Activated naive CD8-positive, alpha-beta T cell treated with anti-CD3 and anti-CD28 coated beads for 36 hours (primary cell): ENCODE data around the gene RPS6KA4. TPM values are rescaled to one million over a fixed set of nuclear protein-coding genes. Genes with fewer than 3 reads are reported as not detected.

Experiments used
- DNase-seq: peaks from one replicate; pipeline ENCODE4 v3.0.0; 2021
- H3K27ac Mint-ChIP-seq: one replicate; pipeline ENCODE4 v1.8.0; 2022; ENCODE audit warnings: mild to moderate bottlenecking, moderate library complexity, mixed read lengths
- H3K27me3 Mint-ChIP-seq: one replicate; pipeline ENCODE4 v1.8.0; 2022; ENCODE audit warnings: mild to moderate bottlenecking, mixed read lengths
- H3K36me3 Mint-ChIP-seq: one replicate; pipeline ENCODE4 v1.8.0; 2021; ENCODE audit warnings: mild to moderate bottlenecking, mixed read lengths
- H3K4me1 Mint-ChIP-seq: one replicate; pipeline ENCODE4 v1.8.0; 2021; ENCODE audit warnings: mixed read lengths
- H3K4me3 Mint-ChIP-seq: one replicate; pipeline ENCODE4 v1.8.0; 2022; ENCODE audit warnings: mild to moderate bottlenecking, moderate library complexity, mixed read lengths
- H3K9me3 Mint-ChIP-seq: one replicate; pipeline ENCODE4 v1.8.0; 2022; ENCODE audit warnings: mixed read lengths
- total RNA-seq, 2 experiments: library from RNA; stranded (reverse); gene quantifications; one replicate each; pipeline ENCODE4 v1.2.3, GENCODE V29; 2021

RPS6KA4 gene
- total RNA-seq, 2 experiments from 2014 or later = 20.3 to 24.5 TPM

DNA sequence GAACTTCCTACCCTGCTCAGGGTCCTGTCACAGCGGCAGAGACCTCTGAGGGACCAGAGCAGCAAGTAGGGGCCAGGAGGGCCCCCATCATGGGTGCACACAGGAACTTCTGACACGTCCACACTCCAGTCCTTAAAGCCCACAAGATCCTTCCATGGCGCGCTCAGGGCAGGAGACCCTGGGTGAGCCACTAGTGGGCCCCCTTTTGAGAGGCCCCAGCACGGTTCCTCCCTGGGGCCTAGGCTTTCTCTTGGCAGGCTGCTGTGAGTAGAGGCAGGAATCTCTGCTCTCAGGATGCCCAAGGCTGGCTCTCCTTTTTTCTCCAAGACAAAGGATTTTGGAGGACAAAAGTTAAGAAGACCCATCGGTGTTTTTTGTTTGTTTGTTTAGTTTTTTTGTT lies 22.4 kb downstream of the RPS6KA4 start:
- Mint-ChIP-seq H3K27me3 (no peaks in the 10 kb centered on the region), H3K9me3 (no peaks in the 10 kb centered on the region), H3K4me1 (peaks cover 8% of the 10 kb centered on the region), H3K36me3 (no peaks in the 10 kb centered on the region), H3K4me3 (no peak overlapping the region), H3K27ac (no peak overlapping the region)
- DNase-seq = no peak

DNA sequence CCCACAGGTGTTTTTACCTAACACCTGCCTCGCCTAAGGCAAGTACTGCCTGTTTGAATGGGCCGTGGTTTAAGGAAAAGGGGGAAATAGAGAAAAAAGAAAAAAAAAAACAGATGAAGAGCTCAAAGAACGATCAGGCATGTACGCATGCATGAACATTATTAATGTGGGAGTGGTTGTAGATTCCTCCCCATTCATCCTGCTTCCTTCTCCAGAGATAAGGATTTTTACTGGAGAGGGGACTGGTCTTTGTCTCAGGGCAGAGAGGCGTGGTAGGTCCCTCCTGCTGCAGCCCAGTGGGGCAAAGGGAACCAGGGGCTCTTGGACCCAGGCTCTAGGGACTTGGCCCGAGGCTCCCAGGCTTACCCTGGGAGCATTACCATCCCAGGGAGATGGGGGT lies 23.1 kb downstream of the RPS6KA4 start:
- H3K27me3 Mint-ChIP-seq = no peaks in the 10 kb centered on the region
- H3K9me3 Mint-ChIP-seq = no peaks in the 10 kb centered on the region
- no peak overlapping the region for H3K4me3 Mint-ChIP-seq
- H3K27ac Mint-ChIP-seq = no peak overlapping the region
- no peak for DNase-seq
- H3K4me1 Mint-ChIP-seq = peaks cover 9% of the 10 kb centered on the region
- H3K36me3 Mint-ChIP-seq = no peaks in the 10 kb centered on the region

DNA sequence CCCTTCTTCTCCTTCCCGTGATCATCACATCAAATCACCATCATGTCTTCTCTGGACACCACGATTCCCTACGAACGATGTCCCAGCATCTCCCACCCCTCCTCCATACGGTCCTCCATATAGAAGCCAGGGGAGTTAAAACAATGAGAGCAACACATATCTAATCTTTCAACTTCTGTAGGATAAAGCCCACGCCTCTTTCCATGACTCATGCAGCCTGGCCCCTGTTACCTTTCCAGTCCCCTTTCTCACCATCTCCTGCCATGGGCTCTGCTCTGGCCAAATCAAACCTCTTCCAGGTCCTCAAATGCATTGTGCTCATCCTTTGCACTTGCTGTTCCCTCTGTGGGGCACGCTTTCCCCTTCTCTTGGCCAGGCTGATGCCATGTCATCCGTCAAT lies 23.6 kb downstream of the RPS6KA4 start:
- no peak for DNase-seq
- no peaks in the 10 kb centered on the region for H3K36me3 Mint-ChIP-seq
- no peak overlapping the region for H3K4me3 Mint-ChIP-seq
- no peaks in the 10 kb centered on the region for H3K27me3 Mint-ChIP-seq
- H3K4me1 Mint-ChIP-seq = peaks cover 9% of the 10 kb centered on the region
- no peak overlapping the region for H3K27ac Mint-ChIP-seq
- no peaks in the 10 kb centered on the region for H3K9me3 Mint-ChIP-seq

DNA sequence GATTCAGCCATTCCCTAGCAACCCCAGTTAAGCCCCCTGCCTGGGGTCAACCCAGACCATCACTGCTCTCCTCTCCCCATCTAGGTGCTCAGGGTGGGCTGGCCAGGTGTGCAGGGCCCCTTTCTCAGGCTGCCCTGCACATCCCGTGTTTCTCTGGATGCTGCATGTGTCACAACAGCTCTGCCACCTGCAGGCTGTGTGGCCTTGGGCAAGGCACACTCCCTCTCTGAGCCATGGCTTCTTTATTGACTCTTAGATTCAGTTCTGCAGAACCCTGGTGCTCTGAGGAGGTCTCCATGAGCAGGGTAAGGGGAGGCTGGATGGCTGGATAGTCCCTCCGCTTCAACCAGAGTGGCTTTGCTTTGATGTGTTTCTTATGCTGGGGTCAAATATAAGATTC lies 24.6 kb downstream of the RPS6KA4 start:
- DNase-seq = no peak
- Mint-ChIP-seq H3K9me3 (no peaks in the 10 kb centered on the region), H3K27ac (no peak overlapping the region), H3K36me3 (no peaks in the 10 kb centered on the region), H3K4me3 (no peak overlapping the region), H3K27me3 (no peaks in the 10 kb centered on the region), H3K4me1 (peaks cover 9% of the 10 kb centered on the region)

DNA sequence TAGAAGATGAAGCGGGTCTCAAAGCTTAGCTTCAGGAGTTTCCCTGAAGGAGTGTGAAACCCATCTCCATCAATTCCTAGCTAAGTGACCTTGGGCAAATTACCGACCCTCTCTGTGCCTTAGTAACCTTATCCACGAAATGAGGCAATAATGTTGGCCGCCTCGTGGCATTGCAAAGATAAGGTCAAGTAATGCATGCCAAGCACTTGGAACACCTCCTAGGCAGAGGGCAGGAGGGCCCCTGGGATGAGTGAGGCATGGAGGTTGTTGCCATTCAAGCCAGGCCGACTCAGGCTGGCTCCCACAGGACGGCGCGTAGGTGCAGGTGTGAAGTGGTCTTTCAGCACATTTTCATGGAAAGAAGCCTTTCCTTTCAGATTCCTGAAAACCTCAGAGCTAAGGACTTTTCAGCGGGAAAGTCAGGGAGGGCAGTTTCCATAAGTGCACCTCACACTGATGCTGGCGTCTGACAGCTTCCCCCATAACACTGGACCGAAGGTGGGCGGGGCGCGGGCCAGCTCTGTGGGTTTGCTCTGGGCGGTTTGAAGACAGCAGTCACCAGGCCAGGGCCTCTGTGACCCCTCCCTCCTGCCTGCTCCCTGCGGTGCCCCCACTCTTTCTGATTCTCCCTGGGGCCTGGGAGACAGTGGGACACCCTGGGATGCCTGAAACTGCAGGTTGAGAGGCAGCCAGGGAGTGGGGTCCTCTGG lies 25.2 kb downstream of the RPS6KA4 start:
- H3K4me1 Mint-ChIP-seq = peaks cover 9% of the 10 kb centered on the region
- peaks cover under 1% of the 10 kb centered on the region for H3K9me3 Mint-ChIP-seq
- H3K36me3 Mint-ChIP-seq = no peaks in the 10 kb centered on the region
- H3K27ac Mint-ChIP-seq = no peak overlapping the region
- H3K4me3 Mint-ChIP-seq = no peak overlapping the region
- H3K27me3 Mint-ChIP-seq = no peaks in the 10 kb centered on the region
- no peak for DNase-seq

DNA sequence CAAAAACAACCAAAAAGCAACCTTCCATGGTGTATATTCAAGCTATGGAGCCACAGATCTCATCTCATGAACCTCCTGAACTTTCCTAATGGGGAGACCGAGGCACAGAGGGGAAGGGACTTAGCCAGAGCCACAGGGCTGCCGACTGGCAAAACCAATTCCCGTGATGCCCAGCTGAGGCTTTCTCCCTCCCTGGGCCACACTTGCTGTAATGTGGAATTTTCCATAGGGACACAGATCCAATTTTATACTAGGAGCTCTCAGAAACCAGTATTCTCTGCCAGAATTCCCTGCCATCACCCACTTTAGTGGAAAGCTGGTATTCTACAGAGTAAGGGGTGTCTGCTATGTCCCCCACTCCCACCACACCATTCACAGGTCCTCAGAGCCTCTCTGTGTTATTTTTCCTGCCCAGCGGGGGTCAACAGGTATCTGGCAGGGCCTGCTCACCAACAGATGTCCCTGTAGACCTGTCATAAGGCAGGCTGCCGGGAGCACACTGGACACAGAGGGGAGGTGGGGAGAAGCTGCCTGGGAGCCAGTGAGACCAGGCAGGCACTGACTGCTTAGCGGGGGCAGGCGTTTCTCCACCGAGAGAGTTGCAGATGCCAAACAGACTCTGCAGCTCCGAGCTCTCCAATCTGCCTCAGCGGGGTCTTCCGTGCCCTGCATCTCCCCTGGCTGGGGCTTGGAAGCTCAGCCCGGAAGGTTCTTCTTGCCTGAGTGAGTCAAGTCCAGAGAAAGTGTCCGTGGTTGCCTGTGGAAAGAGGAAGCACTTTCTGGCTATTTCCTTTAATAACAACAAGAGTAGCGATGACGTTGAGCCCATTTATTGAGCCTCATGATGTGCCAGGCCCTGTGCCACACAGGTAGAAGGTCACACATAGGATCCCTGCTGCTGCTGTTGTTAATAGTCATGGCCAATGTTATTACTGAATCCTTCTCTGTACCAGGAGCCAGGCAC lies 26.3 kb downstream of the RPS6KA4 start:
- H3K4me1 Mint-ChIP-seq = peaks cover 12% of the 10 kb centered on the region
- DNase-seq = no peak
- H3K4me3 Mint-ChIP-seq = no peak overlapping the region

DNA sequence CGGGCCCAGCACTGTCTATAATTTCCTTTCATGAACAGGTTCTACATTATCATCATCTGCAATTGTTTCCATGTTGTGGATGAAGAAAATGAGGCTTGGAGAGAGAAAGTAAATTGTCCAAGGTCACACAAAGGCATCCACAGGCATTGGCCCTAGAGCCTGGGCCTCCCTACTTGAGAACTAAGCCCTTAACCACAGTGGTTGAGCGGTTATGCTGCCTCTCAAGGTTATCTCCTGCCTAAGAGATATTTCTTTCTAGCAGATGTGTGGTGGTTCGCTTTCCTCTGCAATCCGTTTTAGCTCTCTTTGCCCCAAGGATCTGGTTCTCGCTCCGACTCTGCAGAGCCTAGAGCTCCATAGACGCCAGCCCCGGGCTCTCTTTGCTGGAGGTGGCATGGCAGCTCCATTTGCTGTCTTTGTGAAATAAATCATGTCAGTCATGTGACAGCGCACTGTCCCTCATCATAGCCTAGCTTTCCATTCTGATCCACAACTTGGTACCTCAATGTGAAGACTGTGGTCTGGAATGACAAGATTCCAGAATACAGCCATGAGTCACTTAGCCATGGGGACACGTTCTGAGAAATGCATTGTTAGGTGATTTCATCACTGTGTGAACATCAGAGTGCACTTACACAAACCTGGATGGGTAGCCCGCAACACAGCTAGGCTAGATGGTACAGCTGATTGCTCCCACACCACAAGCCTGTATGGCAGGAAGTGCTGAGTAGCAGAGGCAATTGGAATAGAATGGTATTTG lies 27.2 kb downstream of the RPS6KA4 start:
- H3K27me3 Mint-ChIP-seq = no peaks in the 10 kb centered on the region
- no peak for DNase-seq
- no peak overlapping the region for H3K4me3 Mint-ChIP-seq
- H3K9me3 Mint-ChIP-seq = peaks cover 14% of the 10 kb centered on the region
- no peak overlapping the region for H3K27ac Mint-ChIP-seq
- H3K36me3 Mint-ChIP-seq = peaks cover 6% of the 10 kb centered on the region
- peaks cover 19% of the 10 kb centered on the region for H3K4me1 Mint-ChIP-seq

More for the DNA sequence above, 26.3 kb downstream of the RPS6KA4 start:
- peaks cover 6% of the 10 kb centered on the region for H3K36me3 Mint-ChIP-seq
- H3K27ac Mint-ChIP-seq = no peak overlapping the region
- peaks cover 7% of the 10 kb centered on the region for H3K9me3 Mint-ChIP-seq
- H3K27me3 Mint-ChIP-seq = no peaks in the 10 kb centered on the region

DNA sequence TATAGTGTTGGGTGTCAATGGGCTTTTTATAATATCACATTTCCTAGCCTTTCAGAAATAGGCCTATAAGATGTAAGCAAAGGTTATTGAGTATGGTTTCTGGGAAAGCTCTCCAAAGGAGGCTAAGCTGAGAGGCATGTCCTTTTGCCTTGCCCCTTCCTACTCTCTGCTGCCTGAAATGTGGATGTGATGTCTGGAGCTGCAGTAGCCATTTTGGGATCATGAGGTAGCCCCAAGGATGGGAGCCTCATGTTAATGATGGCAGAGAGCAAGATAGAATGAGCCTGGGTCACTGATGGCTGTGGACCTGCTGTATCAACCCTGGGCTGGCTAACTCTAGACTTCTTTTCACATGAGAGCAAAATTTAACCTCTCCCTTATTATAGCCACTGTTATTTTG lies 29.0 kb downstream of the RPS6KA4 start:
- DNase-seq = no peak
- no peaks in the 10 kb centered on the region for H3K27me3 Mint-ChIP-seq
- peaks cover 6% of the 10 kb centered on the region for H3K36me3 Mint-ChIP-seq
- no peak overlapping the region for H3K4me3 Mint-ChIP-seq
- H3K9me3 Mint-ChIP-seq = peaks cover 14% of the 10 kb centered on the region
- H3K27ac Mint-ChIP-seq = no peak overlapping the region
- peaks cover 24% of the 10 kb centered on the region for H3K4me1 Mint-ChIP-seq

DNA sequence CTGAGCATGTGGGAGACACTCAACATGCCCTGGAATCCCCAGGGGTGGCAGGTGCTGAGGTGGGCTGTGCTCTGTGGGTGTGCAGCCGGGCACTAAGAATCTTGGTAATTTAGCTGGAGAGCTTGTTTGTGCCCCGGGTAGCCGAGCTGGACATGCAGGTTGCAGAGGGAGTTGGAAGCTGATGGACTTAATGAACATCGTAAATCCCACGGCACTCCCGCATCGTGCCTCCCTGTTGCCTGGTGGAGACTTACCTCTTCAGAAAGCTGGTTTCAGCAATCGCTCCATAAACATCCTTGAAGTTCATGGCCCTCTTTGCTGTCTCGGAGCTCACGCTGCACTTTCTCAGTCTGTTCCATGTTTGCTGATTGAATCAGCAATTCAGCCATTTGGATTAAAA lies 29.9 kb downstream of the RPS6KA4 start:
- Mint-ChIP-seq H3K4me3 (no peak overlapping the region), H3K4me1 (peaks cover 24% of the 10 kb centered on the region), H3K9me3 (peaks cover 14% of the 10 kb centered on the region), H3K36me3 (peaks cover 6% of the 10 kb centered on the region), H3K27me3 (no peaks in the 10 kb centered on the region), H3K27ac (no peak overlapping the region)
- no peak for DNase-seq

DNA sequence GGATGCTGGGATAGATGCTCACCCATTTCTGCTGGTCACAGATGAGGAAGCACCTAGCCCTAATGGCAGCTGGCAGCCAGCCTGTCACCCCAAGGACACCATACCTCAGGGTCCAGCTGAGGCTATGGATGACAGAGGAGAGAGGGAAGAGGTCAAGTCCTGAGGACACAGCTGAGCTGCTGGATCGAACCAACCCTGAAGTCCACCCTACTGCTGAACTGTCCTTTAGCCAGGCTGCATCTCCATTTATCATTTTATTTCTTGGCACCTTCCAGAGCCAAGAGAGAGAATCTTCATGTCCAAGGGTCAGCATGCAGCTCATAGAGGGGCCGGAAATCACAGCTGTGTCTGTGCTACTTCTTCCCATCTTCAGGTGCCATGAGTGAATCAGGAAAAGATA lies 30.9 kb downstream of the RPS6KA4 start:
- Mint-ChIP-seq H3K27me3 (no peaks in the 10 kb centered on the region), H3K4me1 (peaks cover 24% of the 10 kb centered on the region), H3K36me3 (peaks cover 6% of the 10 kb centered on the region), H3K9me3 (peaks cover 14% of the 10 kb centered on the region), H3K27ac (no peak overlapping the region), H3K4me3 (no peak overlapping the region)
- DNase-seq = no peak

DNA sequence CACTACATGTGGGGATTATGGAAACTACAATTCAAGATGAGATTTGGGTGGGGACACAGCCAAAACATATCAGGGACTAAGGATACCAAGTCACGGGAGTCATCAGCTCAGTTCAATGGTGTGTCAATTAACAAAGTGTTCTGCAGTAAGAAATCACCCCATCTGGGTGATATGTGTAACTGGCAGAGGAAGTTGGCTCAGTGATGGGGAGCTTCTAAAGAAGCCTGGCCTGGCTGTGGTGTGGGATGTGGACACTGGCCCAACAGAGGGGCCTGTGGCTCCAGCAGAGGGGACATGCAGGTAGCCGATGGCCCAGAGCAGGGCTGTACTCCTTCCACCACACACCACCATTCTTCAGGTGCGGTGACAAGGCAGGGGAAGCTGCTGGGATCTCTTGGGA lies 31.6 kb downstream of the RPS6KA4 start:
- H3K4me1 Mint-ChIP-seq = peaks cover 26% of the 10 kb centered on the region
- H3K4me3 Mint-ChIP-seq = no peak overlapping the region
- peaks cover 6% of the 10 kb centered on the region for H3K36me3 Mint-ChIP-seq
- H3K27ac Mint-ChIP-seq = no peak overlapping the region
- no peak for DNase-seq
- no peaks in the 10 kb centered on the region for H3K27me3 Mint-ChIP-seq
- peaks cover 14% of the 10 kb centered on the region for H3K9me3 Mint-ChIP-seq

DNA sequence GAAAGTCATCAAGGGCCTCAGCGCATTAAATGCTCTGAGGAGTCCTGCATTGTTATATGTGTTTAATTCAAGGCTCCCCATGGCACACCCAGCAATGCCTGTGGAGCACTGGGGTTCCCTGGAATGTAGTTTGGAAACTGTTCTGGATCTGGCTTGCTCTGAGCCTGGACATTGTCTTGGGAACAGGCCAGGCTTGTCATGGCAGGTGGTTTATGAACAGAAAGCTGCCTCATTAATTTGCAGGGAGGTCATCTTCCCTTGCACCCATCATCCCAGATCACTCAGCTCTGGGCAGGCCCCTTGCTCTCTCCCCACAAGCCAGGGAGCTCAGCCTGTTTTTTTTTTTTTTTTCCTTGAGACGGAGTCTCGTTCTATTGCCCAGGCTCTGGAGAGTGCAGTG lies 32.9 kb downstream of the RPS6KA4 start:
- Mint-ChIP-seq H3K4me3 (no peak overlapping the region), H3K4me1 (peaks cover 22% of the 10 kb centered on the region), H3K27ac (no peak overlapping the region), H3K27me3 (no peaks in the 10 kb centered on the region), H3K36me3 (peaks cover 6% of the 10 kb centered on the region), H3K9me3 (peaks cover 14% of the 10 kb centered on the region)
- no peak for DNase-seq

DNA sequence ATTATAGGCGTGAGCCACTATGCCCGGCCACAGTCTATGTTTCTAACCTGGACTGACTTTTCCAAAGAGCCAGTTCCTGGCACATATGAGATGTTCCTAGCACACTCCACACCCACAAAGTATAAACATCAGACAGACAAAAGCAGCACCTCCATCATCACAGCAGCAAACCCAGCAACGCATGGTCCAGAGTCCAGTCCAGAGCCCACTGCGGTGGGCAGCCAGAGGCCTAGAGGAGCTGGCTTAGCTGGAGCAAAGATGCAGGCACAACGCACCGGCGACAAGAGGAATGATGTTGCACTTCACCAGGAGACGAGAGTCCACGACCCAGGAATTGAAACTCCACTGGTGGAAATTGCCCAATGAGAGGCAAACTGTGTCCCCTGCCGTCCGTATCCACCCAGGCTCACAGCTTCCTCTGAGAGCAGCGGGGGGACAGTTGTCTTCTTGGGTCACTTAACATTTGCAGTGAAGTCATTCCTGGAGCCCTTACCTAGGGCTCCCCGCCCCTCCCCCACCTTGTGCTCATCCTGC lies 36.6 kb downstream of the RPS6KA4 start:
- H3K4me3 Mint-ChIP-seq = no peak overlapping the region
- H3K4me1 Mint-ChIP-seq = peaks cover 16% of the 10 kb centered on the region
- H3K36me3 Mint-ChIP-seq = no peaks in the 10 kb centered on the region
- DNase-seq = no peak
- no peak overlapping the region for H3K27ac Mint-ChIP-seq
- H3K9me3 Mint-ChIP-seq = peaks cover 3% of the 10 kb centered on the region
- peaks cover 4% of the 10 kb centered on the region for H3K27me3 Mint-ChIP-seq

DNA sequence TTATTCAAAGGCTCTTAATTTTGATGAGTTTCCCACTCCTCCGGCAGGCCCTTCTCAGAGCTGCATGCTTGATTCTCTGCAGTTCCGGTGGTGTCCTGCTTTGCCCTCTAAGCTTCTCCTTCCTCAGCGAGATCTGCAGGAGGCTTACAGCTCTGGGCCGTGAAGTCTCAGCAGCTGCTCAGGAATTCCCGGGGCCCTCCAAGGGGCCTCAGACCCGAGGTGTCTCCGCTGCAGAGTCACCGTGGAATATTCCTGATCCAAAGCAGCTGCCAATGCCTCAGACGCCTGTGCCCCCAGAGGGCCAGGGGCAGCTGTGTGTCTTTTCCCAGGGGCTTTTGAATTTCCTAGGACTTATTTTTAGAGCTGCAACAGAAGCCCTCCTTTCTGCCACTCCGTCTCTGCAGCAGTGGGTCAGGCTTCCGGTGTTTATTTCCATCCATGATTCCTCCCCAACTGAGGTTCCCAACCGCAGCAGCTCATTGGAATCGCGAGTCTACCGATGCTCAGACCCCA lies 37.2 kb downstream of the RPS6KA4 start:
- H3K9me3 Mint-ChIP-seq = no peaks in the 10 kb centered on the region
- no peak overlapping the region for H3K27ac Mint-ChIP-seq
- no peak for DNase-seq

DNA sequence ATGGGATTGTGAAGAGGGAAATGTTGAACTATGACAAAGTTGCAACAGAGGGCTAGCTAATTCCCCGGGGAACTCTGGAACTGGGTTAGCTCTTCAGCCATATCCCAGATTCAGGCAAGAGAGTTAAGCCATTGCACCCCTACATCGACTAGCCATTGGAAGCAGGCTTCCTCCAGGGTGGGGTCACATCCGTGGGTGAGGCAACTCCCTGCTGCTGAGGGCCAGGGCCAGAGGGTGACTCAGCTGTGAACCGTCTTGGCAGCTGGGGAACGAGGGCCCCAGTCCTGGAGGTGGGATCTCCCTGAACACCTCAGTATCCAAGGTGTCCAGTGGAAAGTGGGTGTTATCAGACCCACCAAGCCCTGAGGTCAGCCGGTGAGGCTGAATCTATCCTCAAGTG lies 41.1 kb downstream of the RPS6KA4 start:
- peaks cover 7% of the 10 kb centered on the region for H3K27me3 Mint-ChIP-seq
- no peak for DNase-seq
- H3K27ac Mint-ChIP-seq = no peak overlapping the region
- H3K9me3 Mint-ChIP-seq = no peaks in the 10 kb centered on the region
- peaks cover 3% of the 10 kb centered on the region for H3K4me1 Mint-ChIP-seq
- H3K4me3 Mint-ChIP-seq = no peak overlapping the region
- no peaks in the 10 kb centered on the region for H3K36me3 Mint-ChIP-seq

More for the DNA sequence above, 37.2 kb downstream of the RPS6KA4 start:
- peaks cover 12% of the 10 kb centered on the region for H3K4me1 Mint-ChIP-seq
- peaks cover 4% of the 10 kb centered on the region for H3K27me3 Mint-ChIP-seq
- H3K4me3 Mint-ChIP-seq = no peak overlapping the region
- H3K36me3 Mint-ChIP-seq = no peaks in the 10 kb centered on the region
